Amygdala (tissue), 56 donors: ENCODE measurements around the gene CYP4A22.
"Not testable (repeated sequence)": the region's sequence is repeated elsewhere in the genome, so short reads cannot be mapped to it uniquely, and the experiment has no call there.

Experiments
- DNase-seq, 56 donors: peaks; one replicate each; lab custom pipeline; 2025; lab: John Stamatoyannopoulos, UW

Gene CYP4A22

GRCh38 chr1:47149162-47149561, 11.9 kb downstream of the CYP4A22 start:
- not testable (repeated sequence) for DNase-seq

- not testable (repeated sequence) for DNase-seq
These were observed 19.2 kb downstream of the CYP4A22 start for GRCh38 chr1:47156457-47156856.

GRCh38 chr1:47157957-47158356, 20.7 kb downstream of the CYP4A22 start:
- not testable (repeated sequence) for DNase-seq

GRCh38 chr1:47160716-47161115, 23.5 kb downstream of the CYP4A22 start:
- no peak for DNase-seq

- DNase-seq, result no peak
These were observed 24.2 kb downstream of the CYP4A22 start for GRCh38 chr1:47161298-47162040.

GRCh38 chr1:47164552-47164951, 27.3 kb downstream of the CYP4A22 start:
- DNase-seq, result no peak

GRCh38 chr1:47172782-47173181, 35.5 kb downstream of the CYP4A22 start:
- DNase-seq, result no peak

- no peak for DNase-seq
These were observed 37.4 kb downstream of the CYP4A22 start for GRCh38 chr1:47174656-47175020.

- DNase-seq, result peak in 38 of 56 donors; percentile 13 to 77 (median 35)
These were observed 38.1 kb downstream of the CYP4A22 start for GRCh38 chr1:47175227-47175934.

GRCh38 chr1:47178020-47178419, 40.8 kb downstream of the CYP4A22 start:
- no peak for DNase-seq

GRCh38 chr1:47178654-47179016, 41.4 kb downstream of the CYP4A22 start:
- DNase-seq, result no peak

GRCh38 chr1:47179017-47179987, 42.1 kb downstream of the CYP4A22 start:
- peak in 52 of 56 donors; percentile 20 to 88 (median 70) for DNase-seq

GRCh38 chr1:47179988-47180563, 42.8 kb downstream of the CYP4A22 start:
- DNase-seq, result no peak

GRCh38 chr1:47180603-47181094, 43.4 kb downstream of the CYP4A22 start:
- DNase-seq, result no peak

- DNase-seq, result no peak
These were observed 44.1 kb downstream of the CYP4A22 start for GRCh38 chr1:47181095-47181954.

GRCh38 chr1:47181955-47182675, 44.9 kb downstream of the CYP4A22 start:
- DNase-seq, result no peak

- DNase-seq, result peak in 4 of 56 donors; percentile 6 to 39 (median 24)
These were observed 45.5 kb downstream of the CYP4A22 start for GRCh38 chr1:47182676-47183235.
